SKM-1 (cell line): ENCODE results near the gene MED12L.
"Not testable (repeated sequence)": the region's sequence is repeated elsewhere in the genome, so short reads cannot be mapped to it uniquely, and the experiment has no call there.

Experiments used
- DNase-seq: peaks from one replicate; lab custom pipeline; 2025; ENCODE audit not compliant: unreplicated experiment; lab: John Stamatoyannopoulos, UW

Gene MED12L

GRCh38 chr3:151367448-151367847, 282.0 kb downstream of the MED12L start:
- DNase-seq, result no peak

GRCh38 chr3:151371526-151371925, 286.1 kb downstream of the MED12L start:
- DNase-seq, result no peak

GRCh38 chr3:151372063-151372820, 286.8 kb downstream of the MED12L start:
- no peak for DNase-seq

GRCh38 chr3:151377768-151378385, 292.4 kb downstream of the MED12L start:
- DNase-seq, result no peak

GRCh38 chr3:151379083-151379734, 293.7 kb downstream of the MED12L start:
- no peak for DNase-seq

- DNase-seq, result peak; percentile 66
These were observed 297.2 kb downstream of the MED12L start for GRCh38 chr3:151382671-151383070.

GRCh38 chr3:151383111-151383510, 297.6 kb downstream of the MED12L start:
- no peak for DNase-seq

- no peak for DNase-seq
These were observed 298.5 kb downstream of the MED12L start for GRCh38 chr3:151383956-151384355.

GRCh38 chr3:151384741-151385174, 299.3 kb downstream of the MED12L start, which contains the start of gene P2RY12:
TSS of gene P2RY12 (minus strand) at chr3:151384753. CDS start at chr3:151338845, 45,908 bp downstream.
- DNase-seq, result peak; percentile 47

- no peak for DNase-seq
These were observed 300.6 kb downstream of the MED12L start for GRCh38 chr3:151386056-151386455.

GRCh38 chr3:151387432-151387831, 302.0 kb downstream of the MED12L start:
- no peak for DNase-seq

- DNase-seq, result no peak
These were observed 302.4 kb downstream of the MED12L start for GRCh38 chr3:151387842-151388241.

- no peak for DNase-seq
These were observed 306.3 kb downstream of the MED12L start for GRCh38 chr3:151391720-151392119.

- not testable (repeated sequence) for DNase-seq
These were observed 306.7 kb downstream of the MED12L start for GRCh38 chr3:151392191-151392590.

GRCh38 chr3:151393146-151393830, 307.8 kb downstream of the MED12L start:
- DNase-seq, result no peak

- DNase-seq, result no peak
These were observed 308.5 kb downstream of the MED12L start for GRCh38 chr3:151393941-151394340.

GRCh38 chr3:151394611-151395010, 309.1 kb downstream of the MED12L start:
- no peak for DNase-seq

GRCh38 chr3:151395806-151396205, 310.3 kb downstream of the MED12L start:
- DNase-seq, result no peak

GRCh38 chr3:151398895-151399294, 313.4 kb downstream of the MED12L start:
- no peak for DNase-seq

- no peak for DNase-seq
These were observed 314.9 kb downstream of the MED12L start for GRCh38 chr3:151400341-151400740.

GRCh38 chr3:151402349-151402748, 316.9 kb downstream of the MED12L start:
- DNase-seq, result no peak
